Keratinocyte (primary cell): Measurements from ENCODE around the gene PKNOX2.

Experiments
- CTCF ChIP-seq, 3 experiments: IDR thresholded peaks in 1 of 3; conservative IDR thresholded peaks in 1 of 3; optimal IDR thresholded peaks in 1 of 3; 2 replicates in 2 of 3; 3 replicates in 1 of 3; pipeline versions ENCODE3 to v1.5.1; 2011; ENCODE audit warnings: low read length in 3 of 3, mild to moderate bottlenecking in 3 of 3, moderate library complexity in 2 of 3, control low read depth in 1 of 3, inconsistent platforms in 1 of 3; ENCODE audit not compliant: insufficient read depth in 2 of 3; ENCODE audit errors: extremely low read depth in 1 of 3
- EZH2 ChIP-seq: IDR thresholded peaks from one replicate; pipeline ENCODE4 v1.6.1; 2012; ENCODE audit warnings: inconsistent platforms, mild to moderate bottlenecking, low read length, moderate library complexity

GRCh38 chr11:125301346-125301745 lies 136.8 kb downstream of the PKNOX2 start:
- TF ChIP-seq CTCF (optimal IDR thresholded peaks at IDR 0.05 in 1 of 3, IDR thresholded peaks at IDR 0.05 in 1 of 3, conservative IDR thresholded peaks at IDR 0.05 in 1 of 3; ENCODE audit: extremely low read depth in 1 of 3, insufficient read depth in 2 of 3, low read length in 3 of 3) (no peak), EZH2 (no peak)
